BLaER1 treated with 17β-estradiol and CSF1 and Interleukin-3, amounts not matched to agents 10 nM and 100 nM (cell line): ENCODE results near the gene PCDH8.

ENCODE experiments used
- H3K27ac ChIP-seq, 11 experiments: shearing (Covaris generic); formaldehyde crosslinking; 2 replicates each; pipeline ENCODE4 v1.8.1; 2022
- H3K27me3 ChIP-seq, 11 experiments: shearing (Covaris generic); formaldehyde crosslinking; 2 replicates each; pipeline ENCODE4 v1.8.1; 2022
- H3K36me3 ChIP-seq, 11 experiments: shearing (Covaris generic); formaldehyde crosslinking; 2 replicates each; pipeline ENCODE4 v1.8.1; 2022
- H3K4me1 ChIP-seq, 10 experiments: shearing (Covaris generic); formaldehyde crosslinking; 2 replicates each; pipeline ENCODE4 v1.8.1; 2022
- H3K4me2 ChIP-seq, 11 experiments: shearing (Covaris generic); formaldehyde crosslinking; 2 replicates each; pipeline ENCODE4 v1.8.1; 2022
- H3K4me3 ChIP-seq, 10 experiments: shearing (Covaris generic); formaldehyde crosslinking; 2 replicates each; pipeline ENCODE4 v1.8.1; 2022
- H3K9ac ChIP-seq, 11 experiments: shearing (Covaris generic); formaldehyde crosslinking; 2 replicates each; pipeline ENCODE4 v1.8.1; 2022
- H3K9me3 ChIP-seq, 11 experiments: shearing (Covaris generic); formaldehyde crosslinking; replicated peaks in 1 of 11; 2 replicates each; pipeline ENCODE4 v1.8.1; 2022
- H4K20me1 ChIP-seq, 11 experiments: shearing (Covaris generic); formaldehyde crosslinking; 2 replicates each; pipeline ENCODE4 v1.8.1; 2022
- Cebpa-rat ChIP-seq, 11 experiments: shearing (Covaris generic); IDR thresholded peaks; 2 replicates each; pipeline ENCODE4 v1.8.1; 2022

PCDH8 gene

GRCh38 chr13:52882785-52883184 is 34.3 kb upstream of the PCDH8 start:
- Histone ChIP-seq H4K20me1 (no peaks in the 10 kb centered on the region), H3K27ac (no peak overlapping the region), H3K9me3 (no peaks in the 10 kb centered on the region), H3K9ac (no peak overlapping the region), H3K4me2 (no peak overlapping the region), H3K4me3 (no peak overlapping the region), H3K4me1 (no peaks in the 10 kb centered on the region), H3K27me3 (no peaks in the 10 kb centered on the region), H3K36me3 (no peaks in the 10 kb centered on the region)
- no peak for TF ChIP-seq Cebpa-rat (IDR thresholded peaks at IDR 0.05)

- Histone ChIP-seq H3K36me3 (no peaks in the 10 kb centered on the region), H3K4me3 (no peak overlapping the region), H4K20me1 (no peaks in the 10 kb centered on the region), H3K9me3 (peaks cover 8 to 21% (median 13%) of the 10 kb centered on the region in 11 experiments), H3K4me2 (no peak overlapping the region), H3K27ac (no peak overlapping the region), H3K27me3 (no peaks in the 10 kb centered on the region), H3K4me1 (no peaks in the 10 kb centered on the region), H3K9ac (no peak overlapping the region)
- TF ChIP-seq Cebpa-rat (IDR thresholded peaks at IDR 0.05): no peak
Measured at GRCh38 chr13:52879950-52880741, 31.7 kb upstream of the PCDH8 start.

GRCh38 chr13:52878831-52879230 is 30.4 kb upstream of the PCDH8 start:
- Histone ChIP-seq H3K4me3 (no peak overlapping the region), H3K27me3 (no peaks in the 10 kb centered on the region), H3K27ac (no peak overlapping the region), H3K4me2 (no peak overlapping the region), H3K9me3 (peaks cover 21 to 34% (median 26%) of the 10 kb centered on the region in 11 experiments), H3K4me1 (no peaks in the 10 kb centered on the region), H3K9ac (no peak overlapping the region), H4K20me1 (no peaks in the 10 kb centered on the region), H3K36me3 (no peaks in the 10 kb centered on the region; a peak in 1 of 22 replicates)
- no peak for TF ChIP-seq Cebpa-rat (IDR thresholded peaks at IDR 0.05)

GRCh38 chr13:52870143-52870542 is 21.7 kb upstream of the PCDH8 start:
- H4K20me1 ChIP-seq: no peaks in the 10 kb centered on the region
- H3K4me3 ChIP-seq: no peak overlapping the region
- H3K4me1 ChIP-seq: no peaks in the 10 kb centered on the region
- no peak overlapping the region for H3K27ac ChIP-seq
- no peaks in the 10 kb centered on the region for H3K27me3 ChIP-seq
- no peaks in the 10 kb centered on the region; a peak in 1 of 22 replicates for H3K36me3 ChIP-seq
- H3K9me3 ChIP-seq: peaks cover 15 to 19% (median 16%) of the 10 kb centered on the region in 11 experiments
- no peak overlapping the region for H3K9ac ChIP-seq
- no peak for TF ChIP-seq Cebpa-rat (IDR thresholded peaks at IDR 0.05)
- H3K4me2 ChIP-seq: no peak overlapping the region

- Histone ChIP-seq H3K4me3 (no peak overlapping the region), H3K27me3 (no peaks in the 10 kb centered on the region), H4K20me1 (no peaks in the 10 kb centered on the region), H3K36me3 (no peaks in the 10 kb centered on the region; a peak in 1 of 22 replicates), H3K4me2 (no peak overlapping the region), H3K9ac (no peak overlapping the region), H3K4me1 (no peaks in the 10 kb centered on the region), H3K9me3 (peaks cover 9 to 13% (median 10%) of the 10 kb centered on the region in 11 experiments), H3K27ac (no peak overlapping the region)
- no peak for TF ChIP-seq Cebpa-rat (IDR thresholded peaks at IDR 0.05)
Measured at GRCh38 chr13:52869621-52870020, 21.2 kb upstream of the PCDH8 start.

GRCh38 chr13:52869050-52869449 is 20.6 kb upstream of the PCDH8 start:
- Histone ChIP-seq H3K27ac (no peak overlapping the region), H3K4me1 (no peaks in the 10 kb centered on the region), H3K9ac (no peak overlapping the region), H3K4me2 (no peak overlapping the region), H3K9me3 (peaks cover 4 to 8% (median 5%) of the 10 kb centered on the region in 11 experiments), H3K36me3 (no peaks in the 10 kb centered on the region; a peak in 1 of 22 replicates), H3K27me3 (no peaks in the 10 kb centered on the region), H4K20me1 (no peaks in the 10 kb centered on the region), H3K4me3 (no peak overlapping the region)
- no peak for TF ChIP-seq Cebpa-rat (IDR thresholded peaks at IDR 0.05)

GRCh38 chr13:52868190-52868589 is 19.8 kb upstream of the PCDH8 start:
- no peaks in the 10 kb centered on the region for H3K27me3 ChIP-seq
- no peaks in the 10 kb centered on the region for H4K20me1 ChIP-seq
- H3K4me2 ChIP-seq: no peak overlapping the region
- no peaks in the 10 kb centered on the region for H3K4me1 ChIP-seq
- H3K27ac ChIP-seq: no peak overlapping the region
- H3K9me3 ChIP-seq: no peaks in the 10 kb centered on the region; a peak in 1 of 22 replicates
- no peak for TF ChIP-seq Cebpa-rat (IDR thresholded peaks at IDR 0.05)
- no peak overlapping the region for H3K9ac ChIP-seq
- no peak overlapping the region for H3K4me3 ChIP-seq
- H3K36me3 ChIP-seq: no peaks in the 10 kb centered on the region

- Histone ChIP-seq H3K4me1 (no peaks in the 10 kb centered on the region), H4K20me1 (no peaks in the 10 kb centered on the region), H3K4me3 (no peak overlapping the region), H3K9me3 (no peaks in the 10 kb centered on the region; a peak in 1 of 22 replicates), H3K27ac (no peak overlapping the region), H3K36me3 (no peaks in the 10 kb centered on the region), H3K9ac (no peak overlapping the region), H3K4me2 (no peak overlapping the region), H3K27me3 (no peaks in the 10 kb centered on the region)
- TF ChIP-seq Cebpa-rat (IDR thresholded peaks at IDR 0.05): no peak
Measured at GRCh38 chr13:52864941-52865340, 16.5 kb upstream of the PCDH8 start.

- Histone ChIP-seq H3K27ac (no peak overlapping the region), H4K20me1 (no peaks in the 10 kb centered on the region), H3K9ac (no peak overlapping the region), H3K4me3 (no peak overlapping the region), H3K36me3 (no peaks in the 10 kb centered on the region), H3K4me2 (no peak overlapping the region), H3K27me3 (no peaks in the 10 kb centered on the region), H3K9me3 (no peaks in the 10 kb centered on the region; a peak in 1 of 22 replicates), H3K4me1 (no peaks in the 10 kb centered on the region)
- no peak for TF ChIP-seq Cebpa-rat (IDR thresholded peaks at IDR 0.05)
Measured at GRCh38 chr13:52862358-52863206, 14.1 kb upstream of the PCDH8 start.
